Subcutaneous abdominal adipose tissue (tissue), 5 donors: Measurements from ENCODE around the gene KRT72.

ENCODE experiments used
- H3K27ac ChIP-seq: one replicate; pipeline ENCODE4 v1.7.0; 2013; ENCODE audit warnings: low read depth, mild to moderate bottlenecking, inconsistent platforms, low read length, moderate library complexity
- H3K27me3 ChIP-seq, 5 donors: one replicate each; pipeline ENCODE4 v1.7.0; 2013; ENCODE audit warnings: low read length in 5 of 5, inconsistent platforms in 1 of 5; ENCODE audit not compliant: control insufficient read depth in 5 of 5, insufficient read depth in 4 of 5
- H3K36me3 ChIP-seq, 5 donors: one replicate each; pipeline ENCODE4 v1.7.0; 2013; ENCODE audit warnings: low read length in 5 of 5; ENCODE audit not compliant: control insufficient read depth in 5 of 5, insufficient read depth in 5 of 5
- H3K4me1 ChIP-seq, 5 donors: one replicate each; pipeline ENCODE4 v1.7.0; 2013; ENCODE audit warnings: low read length in 5 of 5, mild to moderate bottlenecking in 3 of 5, moderate library complexity in 1 of 5; ENCODE audit not compliant: control insufficient read depth in 5 of 5, insufficient read depth in 5 of 5
- H3K4me3 ChIP-seq, 5 donors: one replicate each; pipeline ENCODE4 v1.7.0; 2013; ENCODE audit warnings: low read length in 5 of 5, low read depth in 1 of 5
- H3K9ac ChIP-seq, 5 donors: one replicate each; pipeline ENCODE4 v1.7.0; 2013; ENCODE audit warnings: low read length in 5 of 5, mild to moderate bottlenecking in 4 of 5, moderate library complexity in 3 of 5
- H3K9me3 ChIP-seq, 5 donors: one replicate each; pipeline ENCODE4 v1.7.0; 2013; ENCODE audit warnings: low read length in 5 of 5; ENCODE audit not compliant: control insufficient read depth in 5 of 5
- donor health status: healthy.
- donor health status: healthy.
- donor health status: healthy.
- donor health status: healthy.
- donor health status: healthy.

Gene KRT72

GRCh38 chr12:52555577-52555976 is 45.7 kb downstream of the KRT72 start:
- H3K4me3 ChIP-seq: no peak overlapping the region
- H3K4me1 ChIP-seq: peaks cover 3 to 12% (median 9%) of the 10 kb centered on the region in 5 donors
- H3K27me3 ChIP-seq: peaks cover 0 to 8% (median 2%) of the 10 kb centered on the region in 5 donors
- no peaks in the 10 kb centered on the region for H3K9me3 ChIP-seq
- no peak overlapping the region for H3K9ac ChIP-seq
- no peaks in the 10 kb centered on the region for H3K36me3 ChIP-seq
- no peak overlapping the region for H3K27ac ChIP-seq

- H3K9ac ChIP-seq: no peak within 1 kb of the TSS
- H3K36me3 ChIP-seq: no peaks in the 10 kb centered on the region
- H3K4me1 ChIP-seq: peaks cover 3 to 18% (median 9%) of the 10 kb centered on the region in 5 donors
- H3K4me3 ChIP-seq: no peak within 1 kb of the TSS
- H3K27ac ChIP-seq: no peak within 1 kb of the TSS
- H3K9me3 ChIP-seq: no peaks in the 10 kb centered on the region
- no peaks in the 10 kb centered on the region for H3K27me3 ChIP-seq
Observed at GRCh38 chr12:52552681-52553195, 48.5 kb downstream of the KRT72 start, which contains the start of gene KRT71. KRT71 (minus strand) TSS chr12:52553145; CDS start chr12:52553077, 68 bp downstream.

DNA sequence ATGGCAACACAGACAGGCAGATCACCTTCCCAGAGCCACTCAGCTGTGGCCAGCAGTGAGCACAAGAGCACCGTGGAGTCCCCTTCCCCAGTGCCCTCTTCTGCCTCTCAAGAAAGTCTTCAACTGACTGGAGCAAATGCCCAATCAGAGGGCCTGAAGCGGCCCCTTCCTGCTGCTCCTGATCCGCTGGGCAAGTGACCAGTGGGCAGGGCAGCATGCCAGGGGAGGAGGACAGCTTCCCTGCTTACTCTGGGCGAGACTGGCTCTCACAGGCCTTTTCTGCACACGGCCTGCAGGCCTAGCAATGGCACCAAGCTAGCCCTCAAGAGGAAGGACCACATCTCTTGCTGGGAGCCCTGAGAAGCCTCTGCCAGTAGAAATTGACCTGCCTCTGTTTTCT is 49.2 kb downstream of the KRT72 start:
- Histone ChIP-seq H3K9me3 (no peaks in the 10 kb centered on the region), H3K4me3 (no peak overlapping the region), H3K36me3 (no peaks in the 10 kb centered on the region), H3K27ac (no peak overlapping the region), H3K9ac (no peak overlapping the region), H3K27me3 (no peaks in the 10 kb centered on the region), H3K4me1 (peaks cover 3 to 18% (median 9%) of the 10 kb centered on the region in 5 donors)

- no peaks in the 10 kb centered on the region for H3K36me3 ChIP-seq
Observed at GRCh38 chr12:52551216-52551865, 49.9 kb downstream of the KRT72 start.

DNA sequence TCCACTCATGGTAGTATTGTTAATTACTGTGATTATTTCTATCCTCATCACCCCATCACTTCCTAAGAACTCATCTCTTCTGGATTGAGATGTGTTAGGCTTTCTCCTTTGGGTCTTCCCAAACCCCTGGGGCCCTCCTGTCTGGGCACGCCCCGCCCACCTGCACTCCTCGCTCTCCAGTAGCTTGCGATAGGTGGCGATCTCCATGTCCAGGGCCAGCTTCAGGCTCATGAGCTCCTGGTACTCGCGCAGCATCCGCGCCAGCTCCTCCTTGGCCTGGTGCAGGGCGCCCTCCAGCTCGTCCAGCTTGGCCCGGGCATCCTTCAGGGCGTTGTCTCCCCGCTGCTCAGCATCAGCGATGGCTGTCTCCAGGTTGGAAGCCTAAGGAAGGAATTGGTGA is 55.1 kb downstream of the KRT72 start:
- Histone ChIP-seq H3K27ac (no peak overlapping the region), H3K4me3 (no peak overlapping the region), H3K36me3 (no peaks in the 10 kb centered on the region), H3K27me3 (no peaks in the 10 kb centered on the region), H3K9ac (no peak overlapping the region), H3K9me3 (no peaks in the 10 kb centered on the region), H3K4me1 (peaks cover 2 to 21% (median 16%) of the 10 kb centered on the region in 5 donors)

More at GRCh38 chr12:52551216-52551865, 49.9 kb downstream of the KRT72 start:
- H3K4me3 ChIP-seq: no peak overlapping the region
- H3K9ac ChIP-seq: no peak overlapping the region
- no peaks in the 10 kb centered on the region for H3K27me3 ChIP-seq
- H3K27ac ChIP-seq: no peak overlapping the region
- H3K9me3 ChIP-seq: no peaks in the 10 kb centered on the region
- H3K4me1 ChIP-seq: peaks cover 3 to 18% (median 9%) of the 10 kb centered on the region in 5 donors

DNA sequence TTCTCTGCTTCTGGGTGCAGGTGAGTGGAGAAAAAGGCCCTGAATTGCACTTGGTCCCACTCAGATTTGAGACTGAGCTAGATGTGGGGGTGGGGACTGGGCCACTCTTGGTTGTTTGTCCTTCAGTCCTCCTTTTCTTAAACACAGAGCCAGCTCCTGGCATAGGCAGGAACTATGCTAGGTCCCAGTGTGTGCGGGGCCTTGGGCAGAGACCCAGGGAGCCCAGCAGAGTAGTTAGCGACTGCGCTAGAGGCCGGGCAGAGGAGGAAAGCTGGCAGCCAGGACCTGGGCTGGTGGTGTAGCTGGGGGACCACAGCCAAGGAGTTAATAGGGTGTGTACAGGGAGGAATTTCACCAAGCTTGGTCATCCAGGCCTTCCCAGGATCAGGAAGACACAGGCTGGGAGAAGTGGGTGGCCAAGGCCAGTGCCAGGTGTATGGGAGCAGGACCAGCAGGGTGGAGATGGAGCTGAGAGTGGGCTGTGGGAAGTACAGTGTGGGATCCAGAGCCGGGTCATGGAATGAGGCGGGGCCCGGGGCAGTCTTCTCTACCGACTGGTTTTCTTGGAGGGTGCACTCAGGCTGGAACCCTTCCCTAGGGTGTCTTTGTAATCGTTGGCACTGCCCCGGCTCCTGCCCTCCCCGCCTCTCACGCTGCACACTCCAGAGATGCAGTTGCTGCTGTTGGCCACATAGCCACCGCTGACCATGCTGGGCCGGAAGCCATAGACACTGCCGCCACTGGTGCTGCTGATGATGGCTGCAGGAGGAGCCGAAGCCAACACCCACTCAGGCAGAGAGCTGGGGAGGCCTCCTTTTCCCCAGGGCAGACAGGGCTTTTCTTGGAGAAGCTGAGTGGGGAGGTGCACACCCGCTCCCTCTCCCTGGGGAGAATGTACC is 57.0 kb downstream of the KRT72 start:
- Histone ChIP-seq H3K4me3 (no peak overlapping the region), H3K4me1 (peaks cover 4 to 21% (median 15%) of the 10 kb centered on the region in 5 donors)

GRCh38 chr12:52542785-52543318 is 58.4 kb downstream of the KRT72 start:
- no peaks in the 10 kb centered on the region for H3K27me3 ChIP-seq
- H3K4me3 ChIP-seq: no peak overlapping the region
- no peaks in the 10 kb centered on the region for H3K36me3 ChIP-seq
- H3K4me1 ChIP-seq: peaks cover 6 to 19% (median 14%) of the 10 kb centered on the region in 5 donors
- no peaks in the 10 kb centered on the region for H3K9me3 ChIP-seq
- H3K9ac ChIP-seq: no peak overlapping the region
- H3K27ac ChIP-seq: no peak overlapping the region

More for the DNA sequence above, 57.0 kb downstream of the KRT72 start:
- H3K36me3 ChIP-seq: no peaks in the 10 kb centered on the region
- H3K27ac ChIP-seq: no peak overlapping the region
- H3K9ac ChIP-seq: no peak overlapping the region
- H3K9me3 ChIP-seq: no peaks in the 10 kb centered on the region
- no peaks in the 10 kb centered on the region for H3K27me3 ChIP-seq

DNA sequence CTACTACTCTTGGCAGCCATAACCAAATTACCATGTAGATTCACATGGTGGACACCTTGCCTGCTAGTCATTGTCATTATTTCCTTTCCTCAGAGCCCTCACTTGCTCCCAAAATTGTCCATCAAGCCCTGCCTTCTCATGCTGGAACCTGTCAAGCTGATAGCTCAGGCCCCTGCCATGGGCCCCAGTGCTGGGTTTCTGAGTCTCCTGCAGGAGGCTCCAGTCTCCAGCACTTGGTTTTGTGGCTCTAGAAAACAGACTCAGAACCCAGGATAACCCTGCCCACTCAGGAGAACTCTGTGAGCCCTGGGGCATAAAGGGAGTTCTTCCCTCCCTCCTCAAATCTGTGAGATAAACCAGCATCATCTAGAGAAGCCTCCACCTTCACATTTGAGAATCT is 59.1 kb downstream of the KRT72 start:
- no peaks in the 10 kb centered on the region for H3K36me3 ChIP-seq
- peaks cover 6 to 19% (median 14%) of the 10 kb centered on the region in 5 donors for H3K4me1 ChIP-seq
- no peaks in the 10 kb centered on the region for H3K9me3 ChIP-seq
- no peak overlapping the region for H3K4me3 ChIP-seq
- H3K27ac ChIP-seq: no peak overlapping the region
- H3K27me3 ChIP-seq: no peaks in the 10 kb centered on the region
- no peak overlapping the region for H3K9ac ChIP-seq

DNA sequence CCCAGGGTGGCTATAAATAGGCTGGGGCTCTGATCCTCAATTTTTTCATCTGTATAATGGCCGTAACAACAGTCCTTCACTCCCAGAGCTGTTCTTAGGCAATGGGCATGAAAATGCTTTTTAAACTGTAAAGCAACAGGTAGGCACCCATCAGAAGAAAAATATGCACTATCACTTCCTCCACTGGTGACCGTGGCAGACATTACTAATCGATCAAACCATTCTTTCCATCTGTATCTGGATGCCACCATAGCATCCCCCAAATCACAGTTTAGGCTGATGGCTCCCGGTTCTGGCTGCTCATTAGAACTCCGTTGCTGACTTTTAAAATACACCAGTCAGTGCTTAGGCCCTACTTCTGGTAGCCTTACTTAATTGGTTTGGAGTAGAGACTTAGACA is 59.6 kb downstream of the KRT72 start:
- Histone ChIP-seq H3K36me3 (no peaks in the 10 kb centered on the region), H3K9ac (no peak overlapping the region), H3K9me3 (no peaks in the 10 kb centered on the region), H3K4me3 (no peak overlapping the region), H3K4me1 (peaks cover 6 to 19% (median 14%) of the 10 kb centered on the region in 5 donors), H3K27ac (no peak overlapping the region), H3K27me3 (no peaks in the 10 kb centered on the region)
